Lung (tissue), 12 donors: ENCODE data around the gene NFAM1. TPM values are rescaled to one million over a fixed set of nuclear protein-coding genes. Genes with fewer than 3 reads are reported as not detected.

ENCODE experiments used
- ATAC-seq: fragments of 200-7000 bp; cut with Tn5 transposase; one replicate; pipeline ENCODE4 v1.9.1; 2020; ENCODE audit warnings: moderate number of reproducible peaks; ENCODE audit not compliant: insufficient read depth, low FRiP score
- DNase-seq, 3 donors: peaks; one replicate each; pipeline ENCODE4 v3.0.0-alpha.2; 2013 to 2017
- H3K27ac ChIP-seq, 2 donors: one replicate each; pipeline ENCODE4 v1.5.1; 2013; ENCODE audit warnings: mild to moderate bottlenecking in 2 of 2, moderate library complexity in 2 of 2, control low read depth in 1 of 2, inconsistent platforms in 1 of 2, low read depth in 1 of 2, low read length in 1 of 2
- H3K27me3 ChIP-seq, 3 donors: one replicate each; pipeline ENCODE4 v1.5.1; 2013; ENCODE audit warnings: low read length in 2 of 3; ENCODE audit not compliant: control insufficient read depth in 3 of 3, insufficient read depth in 3 of 3
- H3K36me3 ChIP-seq, 4 donors: one replicate each; pipeline ENCODE4 v1.5.1; 2013; ENCODE audit warnings: low read length in 4 of 4, mild to moderate bottlenecking in 1 of 4, moderate library complexity in 1 of 4; ENCODE audit not compliant: control insufficient read depth in 4 of 4, insufficient read depth in 4 of 4
- H3K4me1 ChIP-seq, 5 donors: one replicate each; pipeline ENCODE4 v1.5.1; 2013; ENCODE audit warnings: low read length in 5 of 5, mild to moderate bottlenecking in 2 of 5, moderate library complexity in 1 of 5; ENCODE audit not compliant: control insufficient read depth in 5 of 5, insufficient read depth in 5 of 5
- H3K4me3 ChIP-seq: one replicate; pipeline ENCODE4 v1.5.1; 2013; ENCODE audit warnings: mild to moderate bottlenecking, control low read depth, moderate library complexity
- H3K9ac ChIP-seq, 2 donors: one replicate each; pipeline ENCODE4 v1.5.1; 2013; ENCODE audit warnings: low read length in 2 of 2, control low read depth in 1 of 2; ENCODE audit not compliant: insufficient read depth in 1 of 2
- H3K9me3 ChIP-seq, 4 donors: one replicate each; pipeline ENCODE4 v1.5.1; 2013; ENCODE audit warnings: low read length in 3 of 4, mild to moderate bottlenecking in 1 of 4, moderate library complexity in 1 of 4; ENCODE audit not compliant: control insufficient read depth in 4 of 4, insufficient read depth in 3 of 4
- WGBS, 2 donors: extraction: QIAGEN DNeasy Blood & Tissue Kit; methylation state at CpG; one replicate each; pipeline ENCODE4 v1.1.7; 2013; 5-methylcytosine and 5-hydroxymethylcytosine counted together
- polyA plus RNA-seq, 2 donors: library from polyadenylated mRNA; stranded (reverse); fragments of 200-250 nt; gene quantifications; one replicate each; pipeline ENCODE4 v1.2.1, GENCODE V29; 2013
- total RNA-seq, 2 donors: library from RNA; depleted of rRNA in 1 of 2; stranded (reverse); fragments of >200 nt in 1 of 2; gene quantifications; one replicate each; pipeline ENCODE4 v1.2.1, GENCODE V29; 2014 to 2021
- TF ChIP-seq, protein P1 (sequence below): IDR thresholded peaks from 2 replicates; pipeline ENCODE4 v1.5.1; 2012; ENCODE audit warnings: mild to moderate bottlenecking; ENCODE audit errors: control extremely low read depth, extremely low read depth
- donor health status: control.
- donor health status: control.
- donor health status: Bipolar disorder and iron deficiency.
- donor health status: healthy.
- donor health status: DM: yes; HTN: yes; CAD: no.

The NFAM1 gene
- total and polyA plus RNA-seq, 4 donors: 2.2 to 24.6 (median 9.0) TPM

DNA sequence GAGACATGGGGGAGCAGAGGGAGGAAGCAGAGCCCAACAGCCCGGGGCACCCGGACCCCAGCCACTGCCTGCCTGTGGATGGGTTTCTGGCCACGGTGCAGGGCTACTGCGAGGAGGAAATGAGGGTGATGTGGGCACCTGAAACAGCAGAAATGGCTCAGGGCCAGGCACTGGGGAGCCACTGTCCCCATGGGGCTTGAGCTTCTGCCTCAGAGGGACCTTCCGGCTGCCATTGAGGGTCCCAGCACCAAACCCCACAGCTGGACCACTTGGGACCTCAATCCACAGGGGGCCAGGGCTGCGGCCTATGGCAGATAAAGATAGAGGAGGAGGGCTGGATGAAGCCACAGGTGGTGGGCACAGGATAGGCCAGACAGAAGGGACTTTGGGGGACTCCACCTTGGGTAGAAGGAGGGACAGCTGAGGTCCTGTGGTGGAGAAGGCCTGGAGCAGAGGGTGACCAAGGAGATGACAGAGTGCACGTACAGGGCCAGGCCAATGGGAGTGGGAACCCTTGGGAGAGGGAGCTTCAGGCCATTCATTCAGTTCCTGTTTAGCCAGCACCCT is 48.3 kb downstream of the NFAM1 start:
- H3K4me3 ChIP-seq: no peak overlapping the region
- ATAC-seq (no peak), DNase-seq (no peak)
- no peak overlapping the region for H3K9ac ChIP-seq
- H3K36me3 ChIP-seq: no peaks in the 10 kb centered on the region
- WGBS, 2 donors: 88% methylated on average over 7 of the region's 7 CpGs
- H3K27me3 ChIP-seq: no peaks in the 10 kb centered on the region
- no peak overlapping the region for H3K27ac ChIP-seq
- TF ChIP-seq, protein P1, sequence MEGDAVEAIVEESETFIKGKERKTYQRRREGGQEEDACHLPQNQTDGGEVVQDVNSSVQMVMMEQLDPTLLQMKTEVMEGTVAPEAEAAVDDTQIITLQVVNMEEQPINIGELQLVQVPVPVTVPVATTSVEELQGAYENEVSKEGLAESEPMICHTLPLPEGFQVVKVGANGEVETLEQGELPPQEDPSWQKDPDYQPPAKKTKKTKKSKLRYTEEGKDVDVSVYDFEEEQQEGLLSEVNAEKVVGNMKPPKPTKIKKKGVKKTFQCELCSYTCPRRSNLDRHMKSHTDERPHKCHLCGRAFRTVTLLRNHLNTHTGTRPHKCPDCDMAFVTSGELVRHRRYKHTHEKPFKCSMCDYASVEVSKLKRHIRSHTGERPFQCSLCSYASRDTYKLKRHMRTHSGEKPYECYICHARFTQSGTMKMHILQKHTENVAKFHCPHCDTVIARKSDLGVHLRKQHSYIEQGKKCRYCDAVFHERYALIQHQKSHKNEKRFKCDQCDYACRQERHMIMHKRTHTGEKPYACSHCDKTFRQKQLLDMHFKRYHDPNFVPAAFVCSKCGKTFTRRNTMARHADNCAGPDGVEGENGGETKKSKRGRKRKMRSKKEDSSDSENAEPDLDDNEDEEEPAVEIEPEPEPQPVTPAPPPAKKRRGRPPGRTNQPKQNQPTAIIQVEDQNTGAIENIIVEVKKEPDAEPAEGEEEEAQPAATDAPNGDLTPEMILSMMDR: no peak
- no peaks in the 10 kb centered on the region for H3K9me3 ChIP-seq
- peaks cover 0 to 5% (median 0%) of the 10 kb centered on the region in 5 donors for H3K4me1 ChIP-seq

DNA sequence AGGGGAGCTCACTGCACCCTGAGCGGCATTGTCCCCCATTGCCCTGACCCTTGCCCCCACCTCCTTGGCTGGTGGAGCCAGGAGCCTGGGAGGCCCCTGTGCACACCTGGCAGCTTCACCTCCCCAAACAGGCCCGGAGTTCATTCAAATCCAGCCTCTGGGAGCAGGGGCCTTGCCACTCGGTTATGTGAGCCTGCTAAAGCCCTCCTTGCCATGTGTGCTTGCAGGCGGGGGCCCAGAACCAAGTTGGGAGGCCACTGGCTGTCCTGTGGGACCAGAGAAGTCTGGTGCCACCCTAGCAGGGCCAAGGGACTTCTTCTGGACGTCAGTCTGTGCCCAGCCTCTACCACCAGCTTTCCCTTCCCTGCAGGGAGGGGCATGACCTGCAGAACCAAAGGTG is 48.9 kb downstream of the NFAM1 start:
- 82 to 92% methylated on average over 5 of the region's 5 CpGs for WGBS, 2 donors

DNA sequence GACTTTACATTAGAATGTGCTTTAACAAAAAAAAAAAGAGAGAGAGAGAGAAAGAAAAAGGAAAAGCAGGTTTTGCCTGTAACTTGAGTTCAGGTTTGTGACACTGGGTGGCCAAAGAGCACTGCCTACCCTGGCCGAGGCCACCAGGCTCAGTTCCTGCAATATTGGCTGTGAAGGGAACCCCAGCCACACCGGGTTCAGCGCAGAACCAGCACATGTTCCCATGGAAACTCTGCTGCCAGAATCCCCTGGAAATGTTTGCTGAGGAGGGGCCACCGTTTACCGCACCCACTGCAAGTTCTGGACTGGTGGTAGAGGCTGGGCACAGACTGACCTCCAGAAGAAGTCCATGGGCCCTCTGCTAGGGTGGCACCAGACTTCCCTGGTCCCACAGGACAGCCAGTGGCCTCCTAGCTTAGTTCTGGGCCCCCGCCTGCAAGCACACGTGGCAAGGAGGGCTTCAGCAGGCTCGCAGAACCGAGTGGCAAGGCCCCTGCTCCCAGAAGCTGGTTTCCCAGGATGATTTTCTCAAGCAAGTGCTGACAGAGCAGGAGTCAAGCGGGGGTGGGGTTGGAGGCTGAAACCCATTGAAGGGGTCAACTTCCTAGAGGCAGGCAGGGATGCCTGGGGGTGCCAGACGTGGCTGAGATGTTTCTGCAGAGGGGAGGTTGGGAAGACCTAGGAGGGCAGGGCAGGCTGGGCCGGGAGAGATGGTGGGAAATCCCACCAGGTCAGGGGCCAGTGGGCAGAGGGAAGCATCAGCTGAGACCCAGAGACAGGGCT is 51.2 kb downstream of the NFAM1 start:
- Histone ChIP-seq H3K4me1 (peaks cover 0 to 16% (median 7%) of the 10 kb centered on the region in 5 donors), H3K9me3 (no peaks in the 10 kb centered on the region), H3K36me3 (no peaks in the 10 kb centered on the region), H3K27ac (no peak overlapping the region), H3K27me3 (no peaks in the 10 kb centered on the region), H3K9ac (no peak overlapping the region), H3K4me3 (no peak overlapping the region)
- ATAC-seq (no peak), DNase-seq (no peak)
- TF ChIP-seq, protein P1: no peak
- WGBS, 2 donors: 78% methylated on average over 12 of the region's 12 CpGs

More for the DNA sequence above, 48.9 kb downstream of the NFAM1 start:
- Histone ChIP-seq H3K9ac (no peak overlapping the region), H3K9me3 (no peaks in the 10 kb centered on the region), H3K27ac (no peak overlapping the region), H3K27me3 (no peaks in the 10 kb centered on the region), H3K4me3 (no peak overlapping the region), H3K4me1 (peaks cover 0 to 5% (median 0%) of the 10 kb centered on the region in 5 donors), H3K36me3 (no peaks in the 10 kb centered on the region)
- TF ChIP-seq, protein P1: no peak
- DNase-seq: no peak
- ATAC-seq: no peak
